NCI-H82 (cell line): ENCODE measurements around the gene VDR.

ENCODE experiments used
- DNase-seq: peaks from one replicate; lab custom pipeline; 2025; lab: John Stamatoyannopoulos, UW

VDR gene

DNA sequence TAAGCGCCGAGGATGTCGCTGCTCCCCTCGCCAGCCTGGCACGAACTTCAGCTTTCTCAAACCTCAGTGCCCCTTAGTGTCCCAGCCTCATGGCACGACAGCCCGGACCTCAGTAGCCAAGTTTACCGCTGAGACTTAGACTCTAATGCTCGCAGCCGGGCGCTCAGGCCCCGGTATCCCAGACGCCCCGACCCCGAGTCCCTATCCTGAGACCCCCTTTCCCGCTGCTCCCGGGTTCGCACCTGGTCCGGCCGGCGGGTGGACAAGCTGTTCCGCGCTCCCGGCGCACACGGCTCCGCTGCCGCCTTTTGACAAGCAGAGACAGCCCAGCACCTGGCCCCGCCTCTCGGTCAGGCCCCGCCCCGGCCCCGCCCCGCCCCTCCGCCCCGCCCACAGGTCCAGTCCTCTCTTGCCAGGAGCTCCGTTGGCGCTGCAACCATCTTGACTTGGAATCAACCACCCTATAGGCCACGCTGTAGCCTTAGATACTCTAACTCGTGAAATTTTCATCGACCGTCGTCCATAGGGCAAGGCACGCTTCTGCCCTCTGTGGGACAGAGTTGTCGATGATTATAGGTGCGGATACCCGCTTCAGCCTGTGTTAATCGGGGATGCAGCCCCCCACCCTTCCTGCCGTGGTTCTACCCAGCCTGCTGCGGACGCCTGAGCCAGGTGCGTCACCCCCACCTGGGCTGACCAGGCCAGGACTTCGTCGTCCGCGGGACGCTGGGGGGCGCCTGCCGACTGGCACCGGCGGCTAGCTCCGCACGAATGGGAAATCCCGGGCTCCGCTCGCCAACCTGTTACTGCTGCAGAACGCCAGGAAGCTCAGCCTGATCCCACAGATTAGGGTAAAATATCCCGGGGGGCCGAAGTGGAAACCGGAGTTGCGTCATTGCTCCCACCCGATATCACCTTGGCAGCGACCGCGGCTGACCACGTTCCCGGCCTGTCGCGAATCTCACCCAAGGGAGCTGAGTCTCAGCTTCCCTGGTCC, at the start of gene VDR:
Gene VDR (minus strand): TSS at position 282 of the 997 bp plus-strand sequence. CDS start 25,881 bp downstream, outside the sequence.
- DNase-seq, result peak; percentile 77

DNA sequence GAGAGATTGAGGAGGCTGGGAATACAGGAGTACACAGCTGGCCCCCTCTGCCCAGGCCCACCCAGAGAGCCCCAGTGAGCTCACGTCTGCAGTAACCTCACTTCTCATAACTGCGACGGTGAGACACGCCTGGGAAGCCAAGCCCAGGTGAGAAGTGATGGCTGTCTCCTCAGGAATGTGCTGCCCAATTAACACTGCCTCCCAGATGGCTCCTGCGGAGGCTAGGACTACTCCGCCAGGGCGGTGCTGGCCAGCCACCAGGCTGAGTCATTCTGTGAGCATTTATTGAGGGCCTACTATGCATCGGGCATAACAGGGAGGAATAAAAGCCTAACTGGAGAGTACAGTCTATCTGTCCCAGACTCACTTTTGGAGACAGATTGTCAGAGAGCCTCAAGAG, 49.3 kb upstream of the VDR start:
- no peak for DNase-seq

DNA sequence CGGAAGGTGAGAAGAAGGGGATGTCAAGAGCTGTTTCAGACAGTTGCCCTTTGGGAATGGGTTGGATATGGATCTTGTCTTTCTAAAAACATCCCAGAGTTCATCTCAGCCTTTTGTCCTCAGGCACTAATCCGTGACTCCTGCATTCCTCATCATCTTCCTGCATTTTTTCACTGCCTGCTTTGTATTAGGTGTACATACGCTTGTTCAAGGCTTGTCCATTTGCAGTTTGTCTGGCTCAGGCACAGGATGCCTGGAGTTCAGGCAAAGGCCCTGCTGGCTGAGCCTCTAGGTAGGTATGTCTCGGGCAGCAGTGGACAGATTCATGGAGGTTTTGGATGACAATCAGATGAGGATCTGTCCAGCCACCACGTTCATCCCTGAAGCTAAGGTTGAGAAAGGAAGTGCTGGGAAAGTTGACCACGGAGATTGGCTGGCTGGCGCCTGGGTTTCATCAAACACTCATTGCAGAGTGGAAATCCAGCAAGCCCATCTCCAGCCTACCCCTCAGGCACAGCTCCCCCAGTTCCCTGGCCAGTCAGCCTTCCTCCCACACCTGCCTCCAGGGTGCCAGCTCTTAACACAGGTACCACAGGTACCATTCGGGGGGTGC, 46.2 kb upstream of the VDR start:
- no peak for DNase-seq

DNA sequence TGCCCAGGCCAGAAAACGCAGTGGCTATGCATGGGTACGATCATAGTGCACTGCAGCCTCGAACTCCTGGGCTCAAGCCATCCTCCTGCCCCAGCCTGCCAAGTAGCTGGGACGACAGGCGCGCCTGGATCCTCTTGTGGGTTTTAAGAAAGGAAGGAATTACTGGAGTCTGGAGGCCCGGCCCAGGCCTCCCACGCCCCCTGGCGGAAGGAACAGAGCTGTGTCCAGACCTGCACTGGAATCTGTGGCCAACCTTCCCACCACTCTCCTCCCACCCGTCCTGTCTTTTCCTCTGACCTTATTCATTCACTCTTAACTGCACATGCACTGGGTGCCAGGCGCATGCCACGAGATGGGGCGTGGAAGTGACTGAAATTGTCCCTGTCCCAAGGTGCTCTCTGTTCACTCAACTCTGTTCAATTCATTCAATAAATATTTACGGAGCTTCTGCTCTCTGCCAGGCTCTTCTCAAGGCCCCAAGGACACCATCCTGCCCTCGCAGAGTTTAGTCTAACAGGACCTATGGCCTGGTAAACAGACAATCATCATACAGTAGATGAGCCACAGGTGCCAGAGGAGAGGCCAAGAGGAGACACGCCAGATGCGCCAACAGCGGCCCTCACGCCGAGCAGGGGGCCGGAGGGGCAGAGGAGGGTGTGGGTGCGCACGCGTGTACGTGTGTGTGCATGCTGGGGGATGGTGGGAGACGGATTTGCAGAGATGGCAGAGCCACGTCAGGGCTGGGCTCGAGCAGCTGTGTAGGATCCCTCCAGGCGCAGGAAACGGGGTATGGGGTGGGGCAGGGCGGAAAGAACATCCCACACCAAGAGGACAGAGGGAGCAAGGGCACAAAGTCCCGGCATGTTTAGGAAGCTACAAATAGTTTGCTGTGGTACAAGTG, 44.9 kb upstream of the VDR start:
- DNase-seq, result peak; percentile 85

DNA sequence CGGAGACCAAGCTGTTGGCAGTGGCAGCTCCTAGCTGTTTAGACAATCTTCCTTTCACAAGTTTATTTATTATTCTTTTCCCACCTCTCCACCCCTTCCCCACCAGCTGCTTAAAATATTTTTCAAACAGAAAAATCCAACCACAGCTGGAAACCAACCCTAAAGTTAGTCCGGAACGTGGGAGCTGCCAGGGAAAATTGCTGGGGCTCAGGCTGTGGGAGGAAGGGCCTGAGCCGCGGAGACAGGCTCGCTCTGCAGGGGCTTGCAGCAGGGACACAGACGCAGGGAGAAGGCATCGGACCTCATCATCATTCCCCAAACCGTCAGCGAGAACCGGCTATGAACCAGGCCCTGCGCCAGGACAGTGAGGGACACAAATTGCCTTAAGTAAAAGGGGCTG, 42.5 kb upstream of the VDR start:
- DNase-seq, result no peak

DNA sequence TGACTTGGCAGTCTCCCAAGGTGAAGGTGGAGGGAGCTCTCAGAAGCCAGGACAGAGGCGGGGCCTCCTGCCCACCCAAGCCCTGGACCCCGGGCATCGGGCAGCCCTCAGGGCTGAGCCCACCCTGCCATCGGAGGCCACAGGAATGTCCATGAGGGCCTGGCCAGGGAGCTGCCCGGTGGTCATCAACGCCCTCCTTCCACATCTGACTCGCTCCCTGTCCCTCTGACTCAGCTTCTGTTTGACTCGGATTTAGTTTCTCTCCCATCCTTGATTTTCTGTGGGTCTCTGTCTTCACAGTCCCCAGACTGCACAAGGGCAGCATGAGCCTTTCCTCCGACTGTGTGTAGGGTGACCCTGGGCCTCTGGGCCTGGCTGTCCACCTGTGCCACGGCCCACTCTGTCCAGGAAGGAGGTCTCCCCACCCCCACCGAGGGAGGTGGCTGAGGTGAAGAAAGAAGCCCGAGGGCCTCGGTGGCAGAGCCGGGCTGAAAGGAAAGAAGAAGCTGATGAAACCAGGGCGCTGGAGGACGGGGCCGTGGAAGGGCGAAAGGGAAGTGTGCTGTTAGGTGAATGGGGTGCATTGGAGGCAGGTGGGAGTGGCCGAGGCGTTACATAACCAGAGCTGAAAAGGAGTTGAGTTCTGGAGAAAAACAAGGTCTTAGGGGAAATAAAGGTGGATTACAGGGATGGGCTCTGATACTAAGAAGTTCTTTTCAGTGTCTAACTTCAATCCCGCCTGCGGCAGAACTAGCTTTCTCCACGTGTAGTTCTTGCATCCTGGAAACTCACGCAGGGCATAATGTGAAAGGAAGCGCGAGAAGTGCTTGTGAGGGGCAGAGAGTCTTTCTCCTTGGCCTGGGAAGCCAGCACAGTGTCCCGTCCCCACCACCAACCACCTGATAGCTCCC, 41.9 kb upstream of the VDR start:
- no peak for DNase-seq

DNA sequence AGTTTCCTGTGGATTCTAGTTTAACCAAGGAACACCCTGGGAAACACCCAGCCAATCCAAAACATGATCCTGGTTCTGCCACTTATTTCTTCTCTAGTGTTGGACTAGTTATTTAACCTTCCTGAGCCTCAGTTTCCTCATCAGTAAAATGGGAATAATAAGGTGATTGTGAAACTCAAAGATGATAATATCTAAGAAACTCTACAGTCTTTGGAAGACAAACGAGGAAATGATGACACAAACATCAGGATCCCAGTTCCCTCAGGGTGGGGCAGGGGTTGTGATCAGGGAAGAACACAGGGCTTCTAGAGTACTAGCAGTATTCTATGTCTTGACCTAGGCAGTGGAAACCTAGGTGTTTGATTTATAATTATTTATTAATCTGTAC, 40.5 kb upstream of the VDR start:
- DNase-seq, result no peak

DNA sequence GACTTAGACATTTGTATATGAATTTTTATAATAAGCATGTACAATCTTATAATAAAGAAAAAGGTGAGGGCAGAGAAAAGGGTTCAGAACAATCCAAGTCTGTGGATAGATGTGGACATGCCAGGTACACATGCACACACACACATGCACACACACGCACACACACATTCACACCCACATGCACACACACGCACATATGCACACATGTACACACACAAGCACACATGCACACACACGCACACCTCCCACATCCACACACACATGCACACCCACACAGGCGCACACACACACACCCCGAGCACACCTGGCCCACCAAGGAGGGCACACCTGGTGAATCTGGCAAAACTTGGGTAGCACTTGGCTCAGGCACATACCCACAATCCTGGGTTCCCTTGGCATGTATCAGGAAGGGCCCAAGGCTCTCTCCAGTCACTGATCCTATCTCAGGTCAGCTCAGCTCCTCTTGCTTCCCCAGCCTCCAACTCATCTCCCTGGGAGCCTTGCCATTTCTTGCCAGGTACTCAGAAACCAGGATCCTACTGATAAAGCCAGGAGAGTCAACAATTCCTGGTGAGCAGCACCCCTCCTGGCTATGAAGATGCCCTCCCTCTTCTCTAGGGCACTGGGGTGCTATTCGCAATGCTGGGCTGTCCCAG, 40.0 kb upstream of the VDR start:
- no peak for DNase-seq

DNA sequence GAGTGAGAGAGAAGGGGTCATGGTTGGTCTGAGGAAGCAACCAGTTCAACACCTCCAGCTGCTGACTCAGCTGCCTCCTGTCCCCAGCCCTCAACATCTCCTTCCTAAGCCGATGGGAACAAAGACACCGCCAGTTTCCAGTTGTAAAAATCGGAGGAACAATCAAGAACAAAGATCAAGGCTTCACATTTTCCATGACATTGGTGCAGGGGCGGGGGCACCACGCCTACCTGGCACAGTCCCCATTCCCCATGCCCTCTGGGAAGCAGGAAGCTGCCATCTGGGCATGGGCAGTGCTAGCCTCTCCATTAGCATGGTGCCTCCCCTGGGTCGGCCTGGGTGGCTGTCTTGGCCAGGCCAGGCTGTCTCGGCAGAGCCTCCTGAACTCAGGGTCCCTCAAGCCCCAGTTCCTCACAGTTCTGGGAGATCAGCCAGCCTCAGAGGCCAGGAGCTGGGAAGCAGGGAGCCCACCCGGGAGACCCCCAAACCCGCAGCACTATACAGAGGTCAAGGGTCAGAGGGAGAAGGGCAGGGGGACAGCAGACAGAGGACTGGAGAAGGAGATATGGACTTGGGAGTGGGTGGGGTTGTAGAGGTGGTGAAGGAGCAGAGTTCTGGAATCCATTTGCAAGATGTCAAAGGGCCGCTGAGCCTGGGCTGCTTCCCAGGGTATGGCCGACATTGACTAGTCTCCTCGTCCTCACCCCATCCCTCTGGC, 39.0 kb upstream of the VDR start:
- no peak for DNase-seq

DNA sequence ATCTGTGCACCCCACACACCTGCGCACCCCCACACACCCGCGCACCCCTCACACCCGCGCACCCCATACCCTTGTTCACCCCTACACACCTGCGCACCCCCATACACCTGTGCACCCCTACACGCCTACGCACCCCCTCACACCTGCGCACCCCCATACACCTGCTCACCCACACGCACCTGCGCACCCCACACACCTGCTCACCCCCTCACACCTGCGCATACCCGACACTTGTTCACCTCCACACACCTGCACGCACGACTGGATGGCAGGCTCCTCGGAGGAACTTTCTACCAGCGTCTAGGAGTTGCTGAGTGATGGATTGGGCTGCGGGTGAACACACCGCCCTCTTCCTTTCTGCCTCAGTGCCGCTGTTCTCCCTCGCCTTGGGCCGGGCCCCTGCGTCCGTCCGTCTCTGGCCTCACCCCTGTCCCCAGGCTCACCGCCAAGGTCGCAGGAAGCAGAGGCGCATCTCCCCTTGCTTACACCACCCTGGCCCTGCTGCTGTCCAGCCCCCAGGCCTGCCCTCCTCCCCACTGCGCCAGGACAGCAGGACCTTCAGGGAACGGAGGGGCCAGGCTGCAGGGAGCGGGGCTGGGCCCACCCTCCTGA, 37.9 kb upstream of the VDR start:
- no peak for DNase-seq

DNA sequence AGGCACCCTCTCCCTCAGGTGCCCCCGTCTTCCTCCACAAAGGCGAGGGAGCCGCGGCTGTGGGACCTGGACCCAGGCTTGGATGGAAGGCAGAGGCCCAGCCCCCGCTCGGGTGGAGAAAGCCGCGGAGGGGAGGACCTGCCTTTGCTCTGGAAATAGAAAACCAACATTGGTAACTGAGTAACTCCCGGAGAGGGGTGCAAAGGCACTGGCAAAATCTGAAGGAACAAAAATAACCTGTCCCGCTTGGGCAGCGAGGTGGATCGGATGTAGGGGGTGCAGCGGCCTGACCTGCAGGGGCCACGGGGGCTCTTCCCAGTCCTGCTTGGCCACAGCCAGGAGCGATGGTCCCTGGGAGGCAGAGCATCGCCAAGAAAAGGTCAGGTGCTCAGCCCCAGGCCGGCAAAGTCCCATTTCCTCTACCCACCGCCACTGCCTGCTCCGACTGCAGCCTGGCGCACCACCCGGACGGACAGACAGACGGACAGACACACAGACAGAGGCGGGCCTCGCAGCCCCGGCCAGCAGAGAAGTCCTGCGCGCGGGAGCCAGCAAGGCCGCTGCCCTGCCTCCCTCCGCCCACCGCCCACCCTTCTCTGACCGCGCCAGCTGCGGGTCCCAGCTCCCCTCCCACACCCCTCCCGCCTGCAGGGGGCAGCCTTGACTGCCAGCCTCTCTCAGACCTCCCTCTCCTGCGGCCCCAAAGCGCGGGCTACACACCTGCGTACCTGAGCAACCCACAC, 37.2 kb upstream of the VDR start:
- peak; percentile 67 for DNase-seq

DNA sequence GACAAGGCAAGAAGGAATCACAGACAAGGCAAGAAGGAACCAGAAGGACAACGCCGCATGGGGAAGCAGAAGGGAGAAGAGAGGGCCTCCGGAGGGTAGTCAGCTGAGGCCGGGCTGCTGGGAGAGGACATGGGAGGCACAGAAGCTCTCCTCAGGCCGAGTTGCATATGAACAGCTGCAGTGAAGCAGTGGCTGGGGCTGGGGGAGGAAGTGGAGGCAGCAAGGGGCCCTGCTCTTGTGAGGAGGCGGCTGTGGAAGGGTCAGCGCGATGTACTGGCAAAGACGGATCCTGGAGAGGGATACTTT, 36.6 kb upstream of the VDR start:
- DNase-seq, result no peak

DNA sequence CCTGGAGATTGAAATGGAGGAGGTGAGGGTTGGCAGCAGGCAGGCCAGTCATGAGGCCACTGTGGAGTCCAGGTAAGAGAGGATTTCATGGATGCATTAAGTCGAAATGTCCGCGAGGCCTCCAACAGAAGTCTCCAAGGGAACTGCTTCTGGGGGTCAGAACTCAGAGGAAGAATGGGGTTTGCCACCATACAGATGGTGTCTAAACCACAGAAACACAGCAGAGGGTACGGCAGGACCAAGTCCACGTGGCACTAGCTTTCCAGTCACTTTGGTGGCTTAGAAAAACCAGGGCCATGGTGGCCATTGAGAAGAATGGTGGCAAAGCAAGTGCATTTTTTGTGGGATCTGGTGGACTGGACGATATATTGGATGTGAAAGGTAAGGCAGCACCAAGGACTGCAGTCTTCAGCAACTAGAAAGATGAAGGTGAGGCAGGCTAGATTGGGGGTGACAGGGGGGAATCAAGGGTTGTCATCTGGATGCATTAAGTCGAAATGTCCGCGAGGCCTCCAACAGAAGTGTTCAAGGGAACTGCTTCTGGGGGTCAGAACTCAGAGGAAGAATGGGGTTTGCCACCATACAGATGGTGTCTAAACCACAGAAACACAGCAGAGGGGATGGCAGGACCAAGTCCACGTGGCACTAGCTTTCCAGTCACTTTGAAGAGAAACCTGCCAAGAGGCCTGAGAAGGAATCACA, 36.1 kb upstream of the VDR start:
- DNase-seq, result no peak

DNA sequence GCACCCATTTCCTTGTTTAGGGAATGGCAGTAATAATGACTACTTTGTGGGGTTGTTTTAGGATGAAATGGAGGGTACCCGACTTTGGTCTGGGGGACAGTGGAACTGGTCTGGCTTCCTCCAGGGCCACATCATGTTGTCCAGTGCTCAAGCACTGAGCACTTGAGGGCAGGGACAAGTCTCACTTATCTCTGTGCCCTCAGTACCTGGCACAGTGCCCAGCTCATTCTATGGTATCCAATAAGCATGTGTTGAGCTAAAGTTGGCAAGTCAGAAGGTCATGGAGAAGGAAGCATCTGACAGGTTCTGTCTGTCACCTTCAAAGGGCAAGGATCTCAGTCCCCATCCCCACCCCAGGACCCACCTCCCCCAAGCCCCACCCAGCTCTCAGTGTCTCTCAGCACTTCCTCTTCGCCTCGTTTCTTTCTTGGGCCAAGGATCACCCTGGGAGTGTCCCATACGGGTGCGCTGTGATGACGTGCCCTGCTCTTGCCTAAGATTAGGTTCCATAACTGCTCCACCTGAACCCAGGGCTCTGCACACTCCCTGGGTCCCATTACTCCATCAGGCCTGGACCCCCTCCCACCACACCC, 34.3 kb upstream of the VDR start:
- DNase-seq, result no peak

DNA sequence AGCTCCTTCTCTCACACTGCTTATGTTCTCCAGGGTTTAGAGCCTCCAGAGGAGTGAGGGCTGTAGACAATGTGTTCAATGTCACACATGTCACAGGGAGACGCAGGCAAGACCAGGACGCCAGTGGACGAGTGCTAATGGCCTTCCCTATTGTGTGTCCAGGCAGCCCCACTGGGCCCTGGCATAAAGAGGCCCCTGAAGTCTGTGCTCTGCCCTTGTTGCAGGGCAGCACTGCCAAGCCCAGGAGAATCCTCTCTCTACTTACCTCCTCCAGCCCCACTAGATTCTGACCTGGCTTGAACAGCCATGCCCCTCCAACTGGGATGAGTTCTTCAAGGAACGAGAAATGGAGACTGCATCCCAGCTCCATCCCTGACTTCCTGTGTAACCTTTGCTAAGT, 33.8 kb upstream of the VDR start:
- DNase-seq, result no peak

DNA sequence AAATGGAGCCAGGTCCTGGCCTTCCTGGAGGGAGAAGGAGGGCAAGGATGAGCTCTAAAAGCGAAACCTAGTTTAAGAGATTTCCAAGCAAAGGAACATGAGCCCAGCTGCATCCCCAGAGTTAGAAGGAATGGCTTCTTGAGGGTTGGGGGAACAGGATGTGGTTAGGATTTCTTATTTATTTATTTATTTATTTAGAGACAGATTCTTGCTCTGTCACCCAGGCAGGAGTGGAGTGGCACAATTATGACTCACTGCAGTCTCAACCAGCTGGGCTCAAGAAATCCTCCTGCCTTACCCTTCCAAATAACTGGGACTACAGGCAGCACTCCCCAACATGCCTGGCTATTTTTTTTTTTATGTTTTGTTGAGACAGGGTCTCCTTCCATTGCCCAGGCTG, 33.3 kb upstream of the VDR start:
- DNase-seq, result no peak

DNA sequence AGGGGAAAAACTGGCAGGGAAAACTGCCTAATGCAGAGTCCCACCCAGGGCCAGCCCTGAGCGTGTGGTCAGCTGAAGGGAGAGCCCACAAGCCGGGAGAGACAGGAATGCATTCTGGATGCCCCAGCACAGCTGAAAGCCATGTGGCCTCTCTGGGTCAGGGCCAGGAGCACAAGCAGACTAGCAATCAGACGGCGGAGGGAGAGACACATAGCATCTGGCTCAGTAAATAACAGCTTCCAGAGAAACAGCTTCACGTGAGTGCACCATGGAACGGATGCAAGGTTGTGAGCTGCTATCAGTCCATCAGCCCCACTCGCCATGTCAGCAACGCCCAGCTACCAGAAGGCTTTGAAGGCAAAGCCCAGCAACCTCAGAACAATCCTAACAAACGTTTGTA, 30.4 kb upstream of the VDR start:
- DNase-seq, result no peak

DNA sequence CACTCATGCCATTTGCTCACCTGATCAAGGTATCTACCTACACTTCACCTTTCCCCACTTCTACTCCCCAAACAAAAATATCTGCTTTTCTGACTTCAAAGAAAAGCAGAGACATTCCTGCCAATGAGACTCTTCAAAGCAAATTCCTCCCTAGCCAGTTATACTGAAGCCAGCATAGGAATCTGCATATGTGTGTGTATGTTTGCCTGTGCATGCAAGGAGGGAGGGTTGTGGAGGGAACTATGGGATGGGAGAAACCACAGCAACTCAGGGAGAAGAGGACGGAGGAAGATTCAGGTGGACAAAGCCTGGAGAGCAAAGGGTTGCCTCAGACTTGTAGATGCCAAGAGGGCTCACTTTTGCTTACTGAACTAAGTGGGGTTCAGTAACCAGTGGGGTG, 26.4 kb upstream of the VDR start:
- no peak for DNase-seq
